B cell (primary cell): ENCODE results near the gene ITPRIP. TPM values are rescaled to one million over a fixed set of nuclear protein-coding genes. Genes with fewer than 3 reads are reported as not detected.

Source experiments
- ATAC-seq: fragments of 200-7000 bp; cut with Tn5 transposase; one replicate; pipeline ENCODE4 v1.10.0; 2021; ENCODE audit warnings: low read depth, mild to moderate bottlenecking, moderate number of reproducible peaks, moderate library complexity
- CTCF ChIA-PET: fragments of 350-600 bp; sonication (Branson Sonifier 250); formaldehyde crosslinking; loops from one replicate; lab custom pipeline; 2021; ENCODE audit warnings: antibody characterized with exemption, inconsistent platforms; lab: Charles Lee
- POLR2A ChIA-PET: fragments of 350-600 bp; sonication (Branson Sonifier 250); formaldehyde crosslinking; loops from one replicate; lab custom pipeline; 2021; ENCODE audit warnings: antibody characterized with exemption; lab: Charles Lee
- DNase-seq: peaks from one replicate; pipeline ENCODE4 v3.0.0; 2013
- H2AFZ ChIP-seq: 2 replicates; pipeline ENCODE4 v1.6.1; 2012; ENCODE audit warnings: mild to moderate bottlenecking, low read depth, low read length; ENCODE audit not compliant: insufficient read depth, poor library complexity, severe bottlenecking
- H3K27ac ChIP-seq, 2 donors: 1 replicate in 1 of 2; 2 replicates in 1 of 2; pipeline ENCODE4 v1.5.1; 2012 to 2013; ENCODE audit warnings: low read length in 2 of 2, mild to moderate bottlenecking in 2 of 2, moderate library complexity in 1 of 2
- H3K27me3 ChIP-seq, 4 experiments: fragments of 200-600 bp in 1 of 4; sonication (generic) in 1 of 4; replicated peaks in 1 of 4; 1 replicate in 2 of 4; 2 replicates in 2 of 4; pipeline versions ENCODE4 v1.6.1 to v1.7.0; 2013 to 2016; ENCODE audit warnings: low read length in 3 of 4, mild to moderate bottlenecking in 2 of 4, mixed read lengths in 1 of 4, moderate library complexity in 1 of 4; ENCODE audit not compliant: insufficient read depth in 4 of 4, control insufficient read depth in 3 of 4; ENCODE audit errors: control extremely low read depth in 1 of 4
- H3K36me3 ChIP-seq, 2 experiments: replicated peaks in 1 of 2; 1 replicate in 1 of 2; 2 replicates in 1 of 2; pipeline versions ENCODE4 v1.6.1 to v1.7.1; 2013; ENCODE audit warnings: low read length in 1 of 2; ENCODE audit not compliant: insufficient read depth in 2 of 2, control insufficient read depth in 1 of 2; ENCODE audit errors: control extremely low read depth in 1 of 2, extremely low read depth in 1 of 2
- H3K4me1 ChIP-seq, 2 donors: fragments of 200-600 bp in 1 of 2; sonication (generic) in 1 of 2; 1 replicate in 1 of 2; 2 replicates in 1 of 2; pipeline versions ENCODE4 v1.5.1 to v1.6.1; 2013 to 2017; ENCODE audit warnings: low read length in 2 of 2; ENCODE audit not compliant: control insufficient read depth in 2 of 2, insufficient read depth in 2 of 2
- H3K4me2 ChIP-seq: replicated peaks from 2 replicates; pipeline ENCODE3; 2012; ENCODE audit warnings: mild to moderate bottlenecking, low read depth, low read length; ENCODE audit not compliant: poor library complexity, severe bottlenecking
- H3K4me3 ChIP-seq, 5 experiments: fragments of 200-600 bp in 1 of 5; sonication (generic) in 1 of 5; 1 replicate in 3 of 5; 2 replicates in 2 of 5; pipeline versions ENCODE4 v1.5.1 to v1.7.0; 2011 to 2016; ENCODE audit warnings: low read length in 4 of 5, mild to moderate bottlenecking in 4 of 5, low read depth in 2 of 5, control low read depth in 1 of 5, moderate library complexity in 1 of 5; ENCODE audit not compliant: insufficient read depth in 1 of 5; ENCODE audit errors: control extremely low read depth in 1 of 5, extremely low read depth in 1 of 5
- H3K79me2 ChIP-seq: fragments of 200-600 bp; sonication (generic); one replicate; pipeline ENCODE4 v1.6.0; 2016; ENCODE audit warnings: low read length; ENCODE audit not compliant: control insufficient read depth, insufficient read depth
- H3K9ac ChIP-seq: fragments of 200-600 bp; sonication (generic); 2 replicates; pipeline ENCODE4 v1.6.1; 2017; ENCODE audit warnings: mild to moderate bottlenecking, low read length, moderate library complexity
- H3K9me3 ChIP-seq, 3 donors: one replicate each; pipeline versions ENCODE4 v1.6.1 to v1.7.1; 2013; ENCODE audit warnings: low read length in 2 of 3; ENCODE audit not compliant: control insufficient read depth in 2 of 3, insufficient read depth in 1 of 3; ENCODE audit errors: control extremely low read depth in 1 of 3
- H4K20me1 ChIP-seq: 2 replicates; pipeline ENCODE4 v1.6.0; 2012; ENCODE audit warnings: mild to moderate bottlenecking, low read length; ENCODE audit not compliant: insufficient read depth, control insufficient read depth, poor library complexity, severe bottlenecking
- H3K27ac Mint-ChIP-seq: one replicate; pipeline ENCODE4 v1.8.0; 2021; ENCODE audit warnings: mixed read lengths
- H3K27me3 Mint-ChIP-seq: one replicate; pipeline ENCODE4 v1.8.0; 2021; ENCODE audit warnings: mixed read lengths
- H3K4me1 Mint-ChIP-seq: one replicate; pipeline ENCODE4 v1.8.0; 2021; ENCODE audit warnings: mixed read lengths
- H3K4me3 Mint-ChIP-seq: one replicate; pipeline ENCODE4 v1.8.0; 2021; ENCODE audit warnings: mixed read lengths
- H3K9me3 Mint-ChIP-seq: one replicate; pipeline ENCODE4 v1.8.0; 2022; ENCODE audit warnings: mixed read lengths; ENCODE audit not compliant: insufficient read depth
- CTCF ChIP-seq: fragments of 200-600 bp; IDR thresholded peaks from one replicate; pipeline ENCODE4 v1.8.0; 2022; ENCODE audit warnings: antibody characterized with exemption, mild to moderate bottlenecking
- EZH2 ChIP-seq: IDR thresholded peaks from 2 replicates; pipeline ENCODE4 v1.6.1; 2012; ENCODE audit warnings: borderline replicate concordance, low read depth, mild to moderate bottlenecking, moderate library complexity, low read length; ENCODE audit not compliant: insufficient read depth, poor library complexity, severe bottlenecking
- WGBS: methylation state at CpG from one replicate; pipeline ENCODE4 v1.1.5; 2013; ENCODE audit warnings: missing lambda C conversion rate; ENCODE audit not compliant: insufficient coverage; 5-methylcytosine and 5-hydroxymethylcytosine counted together
- intact Hi-C: fragments of 100-400 bp; cut with micrococcal nuclease; formaldehyde crosslinking; loops from one replicate; pipeline ENCODE4 v1.10.0; 2022
- polyA plus RNA-seq: library from polyadenylated mRNA; depleted of rRNA; stranded (reverse); fragments of >200 nt; gene quantifications from 2 replicates; pipeline ENCODE4 v1.2.3, GENCODE V29; 2012
- total RNA-seq, 2 donors: library from RNA; stranded (reverse); fragments of 120-200 nt in 1 of 2; gene quantifications; 1 replicate in 1 of 2; 2 replicates in 1 of 2; pipeline versions ENCODE4 v1.2.3 to v1.2.4, GENCODE V29; 2013 to 2022

The ITPRIP gene
- total and polyA plus RNA-seq, 2 donors (not counting 1 experiment from before 2014, with no cell fraction given) = 22.5 to 28.5 TPM

- no peak overlapping the region for H2AFZ ChIP-seq
- Mint-ChIP-seq H3K27ac (no peak overlapping the region), H3K27me3 (peaks cover 42% of the 10 kb centered on the region), H3K4me1 (no peaks in the 10 kb centered on the region), H3K9me3 (no peaks in the 10 kb centered on the region), H3K4me3 (no peak overlapping the region)
- H3K9ac ChIP-seq = no peak overlapping the region
- no peak overlapping the region for H3K4me2 ChIP-seq
- H3K4me1 ChIP-seq = no peaks in the 10 kb centered on the region
- H3K79me2 ChIP-seq = no peaks in the 10 kb centered on the region
- H4K20me1 ChIP-seq = no peaks in the 10 kb centered on the region
- POLR2A ChIA-PET = no interaction called here
- no peak for TF ChIP-seq CTCF
- no peak for TF ChIP-seq EZH2
- no CpG with 5 or more reads among the region's 4 CpGs for WGBS
- peaks cover 0 to 8% (median 4%) of the 10 kb centered on the region in 4 experiments for H3K27me3 ChIP-seq
- DNase-seq (no peak), ATAC-seq (no peak)
- intact Hi-C loops = no loop called here
- no peak overlapping the region for H3K4me3 ChIP-seq
- CTCF ChIA-PET = interaction anchor here (1.2 kb wide), 1 partner anchor 84 kb away, joined by 3 read pairs; no protein-coding TSS in a partner anchor
- no peaks in the 10 kb centered on the region for H3K36me3 ChIP-seq
- peaks cover 0 to 6% (median under 1%) of the 10 kb centered on the region in 3 donors for H3K9me3 ChIP-seq
- H3K27ac ChIP-seq = no peak overlapping the region
These were observed 38.6 kb upstream of the ITPRIP start for GRCh38 chr10:104376784-104377300.

- Histone ChIP-seq H2AFZ (no peak overlapping the region), H3K27ac (no peak overlapping the region), H3K4me3 (no peak overlapping the region), H3K4me2 (no peak overlapping the region), H3K27me3 (peaks cover 0 to 14% (median 6%) of the 10 kb centered on the region in 4 experiments), H3K9ac (no peak overlapping the region), H4K20me1 (no peaks in the 10 kb centered on the region), H3K4me1 (no peaks in the 10 kb centered on the region), H3K36me3 (no peaks in the 10 kb centered on the region), H3K79me2 (no peaks in the 10 kb centered on the region), H3K9me3 (peaks cover 1 to 9% (median 5%) of the 10 kb centered on the region in 3 donors)
- WGBS = no CpG with 5 or more reads among the region's 1 CpG
- TF ChIP-seq CTCF = no peak
- TF ChIP-seq EZH2 = no peak
- ChIA-PET CTCF (interaction anchor here (0.7 kb wide), 1 partner anchor 21 kb away, joined by 3 read pairs; no protein-coding TSS in a partner anchor), POLR2A (no interaction called here)
- H3K27me3 Mint-ChIP-seq = peaks cover 36% of the 10 kb centered on the region
- peaks cover 5% of the 10 kb centered on the region for H3K9me3 Mint-ChIP-seq
- no peak overlapping the region for H3K27ac Mint-ChIP-seq
- intact Hi-C loops = no loop called here
- H3K4me1 Mint-ChIP-seq = no peaks in the 10 kb centered on the region
- no peak overlapping the region for H3K4me3 Mint-ChIP-seq
- ATAC-seq (no peak), DNase-seq (no peak)
These were observed 36.3 kb upstream of the ITPRIP start for GRCh38 chr10:104374591-104374990.
